ENCODE results near the gene FLYWCH1.

Gene FLYWCH1

DNA sequence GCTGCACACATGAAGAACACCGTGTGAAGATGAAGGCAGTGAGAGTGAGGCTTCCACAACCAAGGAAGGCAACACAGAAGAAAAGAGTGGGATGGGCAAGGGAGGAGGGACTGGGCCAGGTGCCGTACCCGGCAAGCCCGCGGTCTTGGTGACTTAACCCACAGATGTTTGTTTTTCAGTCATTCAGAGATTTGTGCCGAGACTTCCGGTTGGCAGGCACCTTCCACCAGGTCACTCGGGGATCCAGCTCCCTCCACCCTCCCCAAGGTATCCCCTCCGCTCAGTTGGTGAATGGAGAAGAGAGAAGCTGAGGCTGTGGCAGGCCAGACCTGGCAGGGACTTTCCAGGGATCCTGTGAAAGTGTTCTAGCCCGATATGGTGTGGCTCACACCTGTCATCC, 47.5 kb downstream of the FLYWCH1 start:
- TF ChIP-seq, protein P1, sequence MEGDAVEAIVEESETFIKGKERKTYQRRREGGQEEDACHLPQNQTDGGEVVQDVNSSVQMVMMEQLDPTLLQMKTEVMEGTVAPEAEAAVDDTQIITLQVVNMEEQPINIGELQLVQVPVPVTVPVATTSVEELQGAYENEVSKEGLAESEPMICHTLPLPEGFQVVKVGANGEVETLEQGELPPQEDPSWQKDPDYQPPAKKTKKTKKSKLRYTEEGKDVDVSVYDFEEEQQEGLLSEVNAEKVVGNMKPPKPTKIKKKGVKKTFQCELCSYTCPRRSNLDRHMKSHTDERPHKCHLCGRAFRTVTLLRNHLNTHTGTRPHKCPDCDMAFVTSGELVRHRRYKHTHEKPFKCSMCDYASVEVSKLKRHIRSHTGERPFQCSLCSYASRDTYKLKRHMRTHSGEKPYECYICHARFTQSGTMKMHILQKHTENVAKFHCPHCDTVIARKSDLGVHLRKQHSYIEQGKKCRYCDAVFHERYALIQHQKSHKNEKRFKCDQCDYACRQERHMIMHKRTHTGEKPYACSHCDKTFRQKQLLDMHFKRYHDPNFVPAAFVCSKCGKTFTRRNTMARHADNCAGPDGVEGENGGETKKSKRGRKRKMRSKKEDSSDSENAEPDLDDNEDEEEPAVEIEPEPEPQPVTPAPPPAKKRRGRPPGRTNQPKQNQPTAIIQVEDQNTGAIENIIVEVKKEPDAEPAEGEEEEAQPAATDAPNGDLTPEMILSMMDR (IDR thresholded peaks at IDR 0.05), result no peak
- no peak overlapping the region for H3K4me3 ChIP-seq
- no peaks in the 10 kb centered on the region for H3K36me3 ChIP-seq
- no peaks in the 10 kb centered on the region for H3K9me3 ChIP-seq
- no peak for DNase-seq
- intact Hi-C loops (cut with DNase I; ENCODE audit: low total_unique reads), result no loop called here
- peaks cover 10 to 84% of the 10 kb centered on the region in 2 donors for H3K27me3 ChIP-seq
- H3K27ac ChIP-seq, result no peak overlapping the region
- H3K4me1 ChIP-seq, result peaks cover 5 to 18% (median 15%) of the 10 kb centered on the region in 4 donors

DNA sequence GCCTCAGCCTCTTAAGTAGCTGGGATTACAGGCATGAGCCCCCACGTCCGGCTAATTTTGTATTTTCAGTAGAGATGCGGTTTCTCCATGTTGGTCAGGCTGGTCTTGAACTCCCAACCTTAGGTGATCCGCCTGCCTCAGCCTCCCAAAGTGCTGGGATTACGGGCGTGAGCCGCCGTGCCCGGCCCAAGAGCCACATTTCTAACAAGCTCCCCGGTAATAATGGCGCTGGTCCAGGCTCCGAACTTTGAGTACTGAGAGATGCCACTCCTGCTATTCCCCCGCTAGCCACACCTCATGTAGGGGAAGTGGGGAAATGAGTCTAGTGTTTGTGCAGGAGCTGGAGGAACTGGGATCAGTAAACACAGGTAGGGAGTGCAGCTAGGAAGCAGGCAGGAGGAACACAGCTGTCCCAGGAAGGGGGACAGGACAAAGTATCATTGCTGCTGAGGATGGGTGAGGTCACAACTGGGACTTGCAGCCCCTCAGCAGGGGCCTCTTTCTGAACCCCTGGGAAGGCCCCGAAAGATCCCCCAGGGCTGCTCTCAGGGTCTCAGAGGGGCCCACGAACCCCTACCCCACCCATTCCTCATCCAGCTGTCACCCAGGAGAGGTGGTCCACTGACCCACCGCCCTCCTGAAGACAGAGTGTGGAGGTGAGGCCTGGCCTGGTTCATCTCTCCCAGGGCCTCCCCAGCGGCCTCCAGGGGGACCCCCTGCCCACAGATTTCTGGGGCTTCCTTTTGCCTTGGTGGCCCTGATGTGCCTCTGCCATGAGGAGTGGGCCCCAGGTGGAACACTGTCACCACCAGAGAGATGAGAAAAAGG, 48.7 kb downstream of the FLYWCH1 start:
- Histone ChIP-seq H3K27ac (no peak overlapping the region), H3K4me1 (peaks cover 8 to 30% (median 25%) of the 10 kb centered on the region in 4 donors), H3K36me3 (no peaks in the 10 kb centered on the region), H3K9me3 (no peaks in the 10 kb centered on the region), H3K27me3 (peaks cover 11 to 84% of the 10 kb centered on the region in 2 donors), H3K4me3 (no peak overlapping the region)
- intact Hi-C loops (cut with DNase I; ENCODE audit: low total_unique reads), result no loop called here
- TF ChIP-seq, protein P1 (IDR thresholded peaks at IDR 0.05), result no peak
- no peak for DNase-seq

DNA sequence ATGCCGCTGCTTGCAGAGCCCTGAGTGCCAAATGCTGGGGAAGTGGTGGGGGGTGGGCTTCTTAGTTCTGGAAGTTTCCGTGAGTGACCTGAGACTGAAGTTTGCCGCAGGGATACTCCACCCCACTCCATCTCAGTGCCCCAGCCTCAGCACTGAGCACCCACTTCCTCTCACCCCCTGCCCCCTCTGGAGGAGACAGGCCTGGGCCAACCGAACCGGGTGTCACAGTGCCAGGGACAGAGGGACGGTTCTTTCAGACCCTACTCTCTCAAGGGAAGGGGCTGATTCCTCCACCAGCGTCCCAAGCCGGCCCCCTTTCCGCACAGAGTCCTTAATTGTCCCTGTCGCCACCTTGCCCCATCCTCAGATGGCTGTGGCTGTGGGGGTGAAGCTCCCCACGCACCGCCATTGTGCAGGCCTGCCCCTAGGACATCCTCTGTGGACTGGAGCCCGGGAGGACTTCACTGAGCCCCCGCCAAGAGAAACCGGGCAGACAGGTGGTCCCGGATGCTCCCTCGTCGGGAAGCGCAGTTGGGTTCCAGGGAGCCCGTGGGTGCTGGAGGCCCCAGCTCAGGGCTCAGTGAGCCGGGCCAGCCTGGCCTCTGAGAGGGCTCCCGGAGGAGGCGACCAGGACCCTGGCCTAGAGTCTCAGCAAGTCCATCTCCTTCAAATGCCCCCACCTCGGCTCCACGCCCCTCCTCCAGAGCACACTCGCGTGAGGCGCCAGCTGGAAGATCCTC, 50.8 kb downstream of the FLYWCH1 start:
- H3K27me3 ChIP-seq, result peaks cover 18 to 88% of the 10 kb centered on the region in 2 donors
- DNase-seq, result no peak
- no peak overlapping the region for H3K4me3 ChIP-seq
- H3K4me1 ChIP-seq, result peaks cover 8 to 46% (median 35%) of the 10 kb centered on the region in 4 donors
- intact Hi-C loops (cut with DNase I; ENCODE audit: low total_unique reads), result no loop called here
- no peaks in the 10 kb centered on the region for H3K9me3 ChIP-seq
- no peaks in the 10 kb centered on the region for H3K36me3 ChIP-seq
- TF ChIP-seq, protein P1 (IDR thresholded peaks at IDR 0.05), result no peak
- no peak overlapping the region for H3K27ac ChIP-seq

DNA sequence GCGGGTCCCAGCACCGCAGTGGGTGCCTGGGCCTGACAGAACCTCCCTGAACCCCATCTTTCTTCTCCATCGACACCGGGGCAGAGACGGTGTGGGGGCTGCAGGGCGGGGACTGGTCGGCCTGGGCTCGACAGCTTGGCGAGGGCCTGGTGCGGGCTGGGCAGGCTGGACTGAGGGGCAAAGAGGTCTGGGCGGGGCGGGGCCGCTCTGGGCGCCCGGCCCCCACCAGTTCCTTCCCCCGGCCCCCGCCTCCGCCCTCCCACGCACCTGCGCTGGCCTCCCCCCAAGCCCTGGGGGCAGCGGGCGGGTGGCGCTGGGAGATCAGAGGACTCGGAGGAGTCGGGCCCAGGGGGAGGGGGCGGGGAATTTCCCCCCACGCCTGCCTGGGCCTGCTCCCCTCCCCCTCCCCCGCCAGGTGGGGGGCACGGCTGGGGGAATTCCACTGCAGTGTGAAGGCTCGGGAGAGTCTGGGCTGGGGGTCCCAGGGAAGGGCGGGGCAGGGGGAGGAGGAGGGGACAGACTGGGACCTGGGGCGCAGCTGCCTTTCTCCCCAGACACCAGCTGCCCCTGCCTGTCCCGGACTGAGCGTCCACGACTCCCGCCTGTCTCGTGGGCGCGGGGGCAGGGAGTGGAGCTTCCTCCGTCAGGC, 51.5 kb downstream of the FLYWCH1 start:
- Histone ChIP-seq H3K36me3 (no peaks in the 10 kb centered on the region), H3K27ac (no peak overlapping the region), H3K27me3 (peaks cover 18 to 92% of the 10 kb centered on the region in 2 donors), H3K4me1 (peaks cover 8 to 53% (median 36%) of the 10 kb centered on the region in 4 donors), H3K9me3 (no peaks in the 10 kb centered on the region), H3K4me3 (peak overlapping the region in 1 of 2 donors; percentile 24)
- no peak for DNase-seq
- intact Hi-C loops (cut with DNase I; ENCODE audit: low total_unique reads), result no loop called here
- TF ChIP-seq, protein P1 (IDR thresholded peaks at IDR 0.05), result no peak

DNA sequence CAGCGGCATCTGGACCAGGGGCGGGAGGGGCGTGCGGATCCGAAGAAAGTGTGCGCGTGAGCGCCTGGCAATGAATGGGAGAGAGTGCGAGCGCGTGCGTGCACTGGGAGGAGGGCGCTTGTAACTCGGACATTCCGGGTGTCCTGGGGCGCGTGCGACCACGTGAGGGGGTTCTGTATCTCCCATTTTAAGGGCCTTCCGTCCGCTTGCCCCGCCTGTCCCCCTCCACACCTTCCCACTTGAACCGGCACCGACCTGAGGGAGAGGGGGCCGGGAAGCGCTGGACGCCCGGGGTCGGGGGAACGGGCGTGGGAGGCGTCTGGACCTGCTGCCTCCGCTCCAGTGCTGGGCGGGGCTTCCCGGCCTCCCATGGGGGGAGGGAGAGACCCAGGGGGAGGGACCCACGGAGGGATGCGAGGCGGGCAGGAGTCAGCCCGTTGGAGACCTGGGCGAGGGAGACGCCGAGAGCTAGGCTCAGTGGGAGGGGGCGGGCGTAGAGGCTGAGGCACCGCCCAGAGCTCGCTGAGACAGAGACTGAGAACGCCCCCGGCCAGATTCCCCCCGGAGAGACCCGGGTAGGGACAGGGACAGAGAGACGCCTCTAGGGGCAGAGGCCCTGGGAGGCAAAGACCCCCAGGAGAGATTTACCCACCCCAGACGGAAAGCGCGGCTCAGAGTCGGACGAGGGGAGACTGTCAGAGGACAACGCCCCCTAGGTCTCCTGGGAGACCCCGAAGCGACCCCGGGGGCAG, 52.2 kb downstream of the FLYWCH1 start, which contains the start of gene KREMEN2:
Gene KREMEN2, plus strand, starts transcription at position 553 of the 752 bp plus-strand sequence. CDS start 246 bp downstream, outside the sequence.
- intact Hi-C loops (cut with DNase I; ENCODE audit: low total_unique reads), result no loop called here
- Histone ChIP-seq H3K4me1 (peaks cover 8 to 60% (median 43%) of the 10 kb centered on the region in 4 donors), H3K4me3 (peak within 1 kb of the TSS in 1 of 2 donors; percentile 24), H3K9me3 (no peaks in the 10 kb centered on the region), H3K36me3 (no peaks in the 10 kb centered on the region), H3K27ac (no peak within 1 kb of the TSS), H3K27me3 (peaks cover 18 to 96% of the 10 kb centered on the region in 2 donors)
- DNase-seq, result no peak
- TF ChIP-seq, protein P1 (IDR thresholded peaks at IDR 0.05), result no peak

Data from tibial artery (tissue), 4 donors.